ENCODE data around the gene STARD6.
"Not testable (repeated sequence)": the region's sequence is repeated elsewhere in the genome, so short reads cannot be mapped to it uniquely, and the experiment has no call there.

The STARD6 gene

GRCh38 chr18:54335638-54336173, 22.0 kb downstream of the STARD6 start:
- no peak for DNase-seq

- DNase-seq, result no peak
These were observed 26.7 kb downstream of the STARD6 start for GRCh38 chr18:54330768-54331548.

GRCh38 chr18:54329787-54330186, 27.9 kb downstream of the STARD6 start:
- DNase-seq, result no peak

GRCh38 chr18:54327818-54328217, 29.8 kb downstream of the STARD6 start:
- DNase-seq, result no peak

- no peak for DNase-seq
These were observed 33.7 kb downstream of the STARD6 start for GRCh38 chr18:54323970-54324369.

- no peak for DNase-seq
These were observed 34.1 kb downstream of the STARD6 start for GRCh38 chr18:54323561-54323960.

GRCh38 chr18:54316071-54316820, 41.4 kb downstream of the STARD6 start:
- DNase-seq, result no peak

- DNase-seq, result not testable (repeated sequence)
These were observed 48.1 kb downstream of the STARD6 start for GRCh38 chr18:54309564-54309963.

GRCh38 chr18:54303408-54303807, 54.2 kb downstream of the STARD6 start:
- DNase-seq, result no peak

- not testable (repeated sequence) for DNase-seq
These were observed 58.7 kb downstream of the STARD6 start for GRCh38 chr18:54298991-54299390.

GRCh38 chr18:54296062-54296461, 61.6 kb downstream of the STARD6 start:
- no peak for DNase-seq

- no peak for DNase-seq
These were observed 63.4 kb downstream of the STARD6 start for GRCh38 chr18:54294274-54294673.

GRCh38 chr18:54284981-54285785, 72.5 kb downstream of the STARD6 start:
- peak; percentile 77 to 82 for DNase-seq

- no peak for DNase-seq
These were observed 73.1 kb downstream of the STARD6 start for GRCh38 chr18:54284535-54284934.

GRCh38 chr18:54280220-54280569, 77.5 kb downstream of the STARD6 start:
- DNase-seq, result no peak

- no peak for DNase-seq
These were observed 78.0 kb downstream of the STARD6 start for GRCh38 chr18:54279477-54280219.

GRCh38 chr18:54278615-54279014, 79.0 kb downstream of the STARD6 start:
- DNase-seq, result no peak

GRCh38 chr18:54277899-54278298, 79.8 kb downstream of the STARD6 start:
- no peak for DNase-seq

Data from activated T-cell treated with anti-CD3 and anti-CD28 coated beads, Interleukin-2, amount 50 U/mL, for 48 hours (primary cell).